B cell (primary cell): Measurements from ENCODE around the gene TMEM144. TPM values are rescaled to one million over a fixed set of nuclear protein-coding genes. Genes with fewer than 3 reads are reported as not detected.

ENCODE experiments used
- ATAC-seq: fragments of 200-7000 bp; cut with Tn5 transposase; one replicate; pipeline ENCODE4 v1.10.0; 2021; ENCODE audit warnings: low read depth, mild to moderate bottlenecking, moderate number of reproducible peaks, moderate library complexity
- CTCF ChIA-PET: fragments of 350-600 bp; sonication (Branson Sonifier 250); formaldehyde crosslinking; loops from one replicate; lab custom pipeline; 2021; ENCODE audit warnings: antibody characterized with exemption, inconsistent platforms; lab: Charles Lee
- POLR2A ChIA-PET: fragments of 350-600 bp; sonication (Branson Sonifier 250); formaldehyde crosslinking; loops from one replicate; lab custom pipeline; 2021; ENCODE audit warnings: antibody characterized with exemption; lab: Charles Lee
- DNase-seq: peaks from one replicate; pipeline ENCODE4 v3.0.0; 2013
- H2AFZ ChIP-seq: 2 replicates; pipeline ENCODE4 v1.6.1; 2012; ENCODE audit warnings: mild to moderate bottlenecking, low read depth, low read length; ENCODE audit not compliant: insufficient read depth, poor library complexity, severe bottlenecking
- H3K27ac ChIP-seq, 2 donors: 1 replicate in 1 of 2; 2 replicates in 1 of 2; pipeline ENCODE4 v1.5.1; 2012 to 2013; ENCODE audit warnings: low read length in 2 of 2, mild to moderate bottlenecking in 2 of 2, moderate library complexity in 1 of 2
- H3K27me3 ChIP-seq, 4 experiments: fragments of 200-600 bp in 1 of 4; sonication (generic) in 1 of 4; replicated peaks in 1 of 4; 1 replicate in 2 of 4; 2 replicates in 2 of 4; pipeline versions ENCODE4 v1.6.1 to v1.7.0; 2013 to 2016; ENCODE audit warnings: low read length in 3 of 4, mild to moderate bottlenecking in 2 of 4, mixed read lengths in 1 of 4, moderate library complexity in 1 of 4; ENCODE audit not compliant: insufficient read depth in 4 of 4, control insufficient read depth in 3 of 4; ENCODE audit errors: control extremely low read depth in 1 of 4
- H3K36me3 ChIP-seq, 2 experiments: replicated peaks in 1 of 2; 1 replicate in 1 of 2; 2 replicates in 1 of 2; pipeline versions ENCODE4 v1.6.1 to v1.7.1; 2013; ENCODE audit warnings: low read length in 1 of 2; ENCODE audit not compliant: insufficient read depth in 2 of 2, control insufficient read depth in 1 of 2; ENCODE audit errors: control extremely low read depth in 1 of 2, extremely low read depth in 1 of 2
- H3K4me1 ChIP-seq, 2 donors: fragments of 200-600 bp in 1 of 2; sonication (generic) in 1 of 2; 1 replicate in 1 of 2; 2 replicates in 1 of 2; pipeline versions ENCODE4 v1.5.1 to v1.6.1; 2013 to 2017; ENCODE audit warnings: low read length in 2 of 2; ENCODE audit not compliant: control insufficient read depth in 2 of 2, insufficient read depth in 2 of 2
- H3K4me2 ChIP-seq: replicated peaks from 2 replicates; pipeline ENCODE3; 2012; ENCODE audit warnings: mild to moderate bottlenecking, low read depth, low read length; ENCODE audit not compliant: poor library complexity, severe bottlenecking
- H3K4me3 ChIP-seq, 5 experiments: fragments of 200-600 bp in 1 of 5; sonication (generic) in 1 of 5; 1 replicate in 3 of 5; 2 replicates in 2 of 5; pipeline versions ENCODE4 v1.5.1 to v1.7.0; 2011 to 2016; ENCODE audit warnings: low read length in 4 of 5, mild to moderate bottlenecking in 4 of 5, low read depth in 2 of 5, control low read depth in 1 of 5, moderate library complexity in 1 of 5; ENCODE audit not compliant: insufficient read depth in 1 of 5; ENCODE audit errors: control extremely low read depth in 1 of 5, extremely low read depth in 1 of 5
- H3K79me2 ChIP-seq: fragments of 200-600 bp; sonication (generic); one replicate; pipeline ENCODE4 v1.6.0; 2016; ENCODE audit warnings: low read length; ENCODE audit not compliant: control insufficient read depth, insufficient read depth
- H3K9ac ChIP-seq: fragments of 200-600 bp; sonication (generic); 2 replicates; pipeline ENCODE4 v1.6.1; 2017; ENCODE audit warnings: mild to moderate bottlenecking, low read length, moderate library complexity
- H3K9me3 ChIP-seq, 3 donors: one replicate each; pipeline versions ENCODE4 v1.6.1 to v1.7.1; 2013; ENCODE audit warnings: low read length in 2 of 3; ENCODE audit not compliant: control insufficient read depth in 2 of 3, insufficient read depth in 1 of 3; ENCODE audit errors: control extremely low read depth in 1 of 3
- H4K20me1 ChIP-seq: 2 replicates; pipeline ENCODE4 v1.6.0; 2012; ENCODE audit warnings: mild to moderate bottlenecking, low read length; ENCODE audit not compliant: insufficient read depth, control insufficient read depth, poor library complexity, severe bottlenecking
- H3K27ac Mint-ChIP-seq: one replicate; pipeline ENCODE4 v1.8.0; 2021; ENCODE audit warnings: mixed read lengths
- H3K27me3 Mint-ChIP-seq: one replicate; pipeline ENCODE4 v1.8.0; 2021; ENCODE audit warnings: mixed read lengths
- H3K4me1 Mint-ChIP-seq: one replicate; pipeline ENCODE4 v1.8.0; 2021; ENCODE audit warnings: mixed read lengths
- H3K4me3 Mint-ChIP-seq: one replicate; pipeline ENCODE4 v1.8.0; 2021; ENCODE audit warnings: mixed read lengths
- H3K9me3 Mint-ChIP-seq: one replicate; pipeline ENCODE4 v1.8.0; 2022; ENCODE audit warnings: mixed read lengths; ENCODE audit not compliant: insufficient read depth
- CTCF ChIP-seq: fragments of 200-600 bp; IDR thresholded peaks from one replicate; pipeline ENCODE4 v1.8.0; 2022; ENCODE audit warnings: antibody characterized with exemption, mild to moderate bottlenecking
- EZH2 ChIP-seq: IDR thresholded peaks from 2 replicates; pipeline ENCODE4 v1.6.1; 2012; ENCODE audit warnings: borderline replicate concordance, low read depth, mild to moderate bottlenecking, moderate library complexity, low read length; ENCODE audit not compliant: insufficient read depth, poor library complexity, severe bottlenecking
- WGBS: methylation state at CpG from one replicate; pipeline ENCODE4 v1.1.5; 2013; ENCODE audit warnings: missing lambda C conversion rate; ENCODE audit not compliant: insufficient coverage; 5-methylcytosine and 5-hydroxymethylcytosine counted together
- intact Hi-C: fragments of 100-400 bp; cut with micrococcal nuclease; formaldehyde crosslinking; loops from one replicate; pipeline ENCODE4 v1.10.0; 2022
- polyA plus RNA-seq: library from polyadenylated mRNA; depleted of rRNA; stranded (reverse); fragments of >200 nt; gene quantifications from 2 replicates; pipeline ENCODE4 v1.2.3, GENCODE V29; 2012
- total RNA-seq, 2 donors: library from RNA; stranded (reverse); fragments of 120-200 nt in 1 of 2; gene quantifications; 1 replicate in 1 of 2; 2 replicates in 1 of 2; pipeline versions ENCODE4 v1.2.3 to v1.2.4, GENCODE V29; 2013 to 2022

Gene TMEM144
- total and polyA plus RNA-seq, 2 donors (not counting 1 experiment from before 2014, with no cell fraction given), result 0.06 to 0.07 TPM

GRCh38 chr4:158280856-158281255 is 70.6 kb downstream of the TMEM144 start:
- no peak overlapping the region for H3K4me3 ChIP-seq
- H4K20me1 ChIP-seq, result no peaks in the 10 kb centered on the region
- Mint-ChIP-seq H3K4me1 (no peaks in the 10 kb centered on the region), H3K27me3 (peaks cover 3% of the 10 kb centered on the region), H3K9me3 (no peaks in the 10 kb centered on the region), H3K4me3 (no peak overlapping the region), H3K27ac (no peak overlapping the region)
- ChIA-PET CTCF (no interaction called here), POLR2A (no interaction called here)
- no peaks in the 10 kb centered on the region for H3K36me3 ChIP-seq
- TF ChIP-seq EZH2 (no peak), CTCF (no peak)
- no peaks in the 10 kb centered on the region for H3K4me1 ChIP-seq
- no peaks in the 10 kb centered on the region for H3K79me2 ChIP-seq
- no peak overlapping the region for H3K9ac ChIP-seq
- ATAC-seq (no peak), DNase-seq (no peak)
- no CpG with 5 or more reads among the region's 5 CpGs for whole genome bisulfite sequencing
- intact Hi-C loops, result no loop called here
- peaks cover 0 to 3% (median 0%) of the 10 kb centered on the region in 3 donors for H3K9me3 ChIP-seq
- H2AFZ ChIP-seq, result no peak overlapping the region
- no peaks in the 10 kb centered on the region for H3K27me3 ChIP-seq
- H3K4me2 ChIP-seq, result no peak overlapping the region
- H3K27ac ChIP-seq, result no peak overlapping the region

- Histone ChIP-seq H3K4me3 (no peak overlapping the region), H2AFZ (no peak overlapping the region), H4K20me1 (no peaks in the 10 kb centered on the region), H3K4me1 (no peaks in the 10 kb centered on the region), H3K9me3 (peaks cover 0 to 3% (median 0%) of the 10 kb centered on the region in 3 donors), H3K4me2 (no peak overlapping the region), H3K27me3 (no peaks in the 10 kb centered on the region), H3K27ac (no peak overlapping the region), H3K36me3 (no peaks in the 10 kb centered on the region), H3K79me2 (no peaks in the 10 kb centered on the region), H3K9ac (no peak overlapping the region)
- peaks cover 3% of the 10 kb centered on the region for H3K27me3 Mint-ChIP-seq
- ATAC-seq, result no peak
- POLR2A ChIA-PET, result no interaction called here
- H3K4me1 Mint-ChIP-seq, result no peaks in the 10 kb centered on the region
- no peak overlapping the region for H3K4me3 Mint-ChIP-seq
- CTCF ChIA-PET, result no interaction called here
- no peak overlapping the region for H3K27ac Mint-ChIP-seq
- intact Hi-C loops, result no loop called here
- H3K9me3 Mint-ChIP-seq, result no peaks in the 10 kb centered on the region
- WGBS, result 100% methylated on average over 2 of the region's 3 CpGs
- no peak for DNase-seq
- TF ChIP-seq EZH2 (no peak), CTCF (no peak)
Measured at GRCh38 chr4:158282252-158282651, 72.0 kb downstream of the TMEM144 start.
